NCI-H2196 (cell line): Measurements from ENCODE around the gene CDK14.
"Not testable (repeated sequence)": the region's sequence is repeated elsewhere in the genome, so short reads cannot be mapped to it uniquely, and the experiment has no call there.

Experiments
- DNase-seq: peaks from one replicate; lab custom pipeline; 2025; ENCODE audit not compliant: unreplicated experiment; lab: John Stamatoyannopoulos, UW

Gene CDK14

GRCh38 chr7:90749262-90749661, 153.1 kb downstream of the CDK14 start:
- DNase-seq = no peak

GRCh38 chr7:90749774-90750173, 153.7 kb downstream of the CDK14 start:
- DNase-seq = no peak

GRCh38 chr7:90751595-90751994, 155.5 kb downstream of the CDK14 start:
- no peak for DNase-seq

- DNase-seq = no peak
These were observed 155.9 kb downstream of the CDK14 start for GRCh38 chr7:90752051-90752450.

GRCh38 chr7:90755041-90755440, 158.9 kb downstream of the CDK14 start:
- DNase-seq = no peak

- DNase-seq = no peak
These were observed 160.2 kb downstream of the CDK14 start for GRCh38 chr7:90756366-90756765.

- not testable (repeated sequence) for DNase-seq
These were observed 161.4 kb downstream of the CDK14 start for GRCh38 chr7:90757565-90757950.

GRCh38 chr7:90758933-90759562, 162.9 kb downstream of the CDK14 start:
- DNase-seq = peak; percentile 6

GRCh38 chr7:90759710-90760109, 163.6 kb downstream of the CDK14 start:
- DNase-seq = no peak

- no peak for DNase-seq
These were observed 164.8 kb downstream of the CDK14 start for GRCh38 chr7:90760892-90761291.

GRCh38 chr7:90761584-90761983, 165.5 kb downstream of the CDK14 start:
- DNase-seq = no peak

- DNase-seq = no peak
These were observed 167.0 kb downstream of the CDK14 start for GRCh38 chr7:90763108-90763507.

GRCh38 chr7:90764848-90765570, 168.9 kb downstream of the CDK14 start:
- DNase-seq = no peak

GRCh38 chr7:90766814-90767564, 170.9 kb downstream of the CDK14 start:
- DNase-seq = no peak

GRCh38 chr7:90768301-90768700, 172.2 kb downstream of the CDK14 start:
- no peak for DNase-seq

- no peak for DNase-seq
These were observed 172.9 kb downstream of the CDK14 start for GRCh38 chr7:90769036-90769435.

GRCh38 chr7:90769566-90769965, 173.4 kb downstream of the CDK14 start:
- not testable (repeated sequence) for DNase-seq

- no peak for DNase-seq
These were observed 175.2 kb downstream of the CDK14 start for GRCh38 chr7:90771281-90771680.

- DNase-seq = no peak
These were observed 176.3 kb downstream of the CDK14 start for GRCh38 chr7:90772410-90772809.

- DNase-seq = no peak
These were observed 177.1 kb downstream of the CDK14 start for GRCh38 chr7:90773269-90773668.

- DNase-seq = no peak
These were observed 178.6 kb downstream of the CDK14 start for GRCh38 chr7:90774706-90775105.

GRCh38 chr7:90775383-90775965, 179.4 kb downstream of the CDK14 start:
- DNase-seq = no peak
